Panc1 (cell line): ENCODE results near the gene ID1.

Source experiments
- SIN3A ChIP-seq: IDR thresholded peaks from 2 replicates; pipeline ENCODE4 v1.6.1; 2012; ENCODE audit warnings: low read depth, mild to moderate bottlenecking, low read length, moderate library complexity, borderline replicate concordance; ENCODE audit not compliant: insufficient read depth
- TF ChIP-seq, protein P1 (sequence below): fragments of 450-650 bp; IDR thresholded peaks from 2 replicates; pipeline ENCODE4 v1.5.1; 2017; ENCODE audit warnings: mild to moderate bottlenecking

DNA sequence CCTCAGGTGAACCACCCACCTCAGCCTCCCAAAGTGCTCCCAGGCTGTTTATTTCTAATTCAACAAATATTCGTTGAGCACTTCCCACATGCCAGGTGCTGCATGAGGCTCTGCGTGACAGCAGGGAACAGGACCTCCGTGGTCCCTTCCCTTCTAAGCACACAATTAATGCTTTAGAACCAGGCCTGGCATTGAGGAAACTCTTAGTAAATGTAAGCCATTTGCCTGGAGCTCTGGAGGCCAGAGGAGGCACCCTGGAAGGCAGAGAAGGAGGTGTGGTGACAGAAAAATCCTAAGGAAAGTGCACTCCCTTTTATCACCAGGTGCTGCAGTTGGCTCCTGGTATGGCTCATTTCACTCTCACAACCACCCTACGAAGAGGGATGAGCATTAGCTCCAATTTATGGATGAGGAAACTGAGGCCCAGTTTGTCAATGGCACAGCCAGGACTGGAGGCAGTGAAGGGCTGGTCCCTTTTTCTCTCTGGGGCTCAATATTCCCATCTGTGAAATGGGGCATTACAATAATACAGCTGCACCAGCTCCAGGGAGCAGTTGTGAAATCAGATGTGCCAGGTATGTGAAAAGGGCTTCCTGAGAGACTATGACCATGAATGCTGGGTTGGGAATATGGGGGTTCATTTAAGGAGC lies 8.1 kb upstream of the ID1 start:
- no peak for TF ChIP-seq SIN3A
- TF ChIP-seq, protein P1, sequence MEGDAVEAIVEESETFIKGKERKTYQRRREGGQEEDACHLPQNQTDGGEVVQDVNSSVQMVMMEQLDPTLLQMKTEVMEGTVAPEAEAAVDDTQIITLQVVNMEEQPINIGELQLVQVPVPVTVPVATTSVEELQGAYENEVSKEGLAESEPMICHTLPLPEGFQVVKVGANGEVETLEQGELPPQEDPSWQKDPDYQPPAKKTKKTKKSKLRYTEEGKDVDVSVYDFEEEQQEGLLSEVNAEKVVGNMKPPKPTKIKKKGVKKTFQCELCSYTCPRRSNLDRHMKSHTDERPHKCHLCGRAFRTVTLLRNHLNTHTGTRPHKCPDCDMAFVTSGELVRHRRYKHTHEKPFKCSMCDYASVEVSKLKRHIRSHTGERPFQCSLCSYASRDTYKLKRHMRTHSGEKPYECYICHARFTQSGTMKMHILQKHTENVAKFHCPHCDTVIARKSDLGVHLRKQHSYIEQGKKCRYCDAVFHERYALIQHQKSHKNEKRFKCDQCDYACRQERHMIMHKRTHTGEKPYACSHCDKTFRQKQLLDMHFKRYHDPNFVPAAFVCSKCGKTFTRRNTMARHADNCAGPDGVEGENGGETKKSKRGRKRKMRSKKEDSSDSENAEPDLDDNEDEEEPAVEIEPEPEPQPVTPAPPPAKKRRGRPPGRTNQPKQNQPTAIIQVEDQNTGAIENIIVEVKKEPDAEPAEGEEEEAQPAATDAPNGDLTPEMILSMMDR = no peak
